ENCODE data around the gene MACC1.
"Not testable (repeated sequence)": the region's sequence is repeated elsewhere in the genome, so short reads cannot be mapped to it uniquely, and the experiment has no call there.

The MACC1 gene

DNA sequence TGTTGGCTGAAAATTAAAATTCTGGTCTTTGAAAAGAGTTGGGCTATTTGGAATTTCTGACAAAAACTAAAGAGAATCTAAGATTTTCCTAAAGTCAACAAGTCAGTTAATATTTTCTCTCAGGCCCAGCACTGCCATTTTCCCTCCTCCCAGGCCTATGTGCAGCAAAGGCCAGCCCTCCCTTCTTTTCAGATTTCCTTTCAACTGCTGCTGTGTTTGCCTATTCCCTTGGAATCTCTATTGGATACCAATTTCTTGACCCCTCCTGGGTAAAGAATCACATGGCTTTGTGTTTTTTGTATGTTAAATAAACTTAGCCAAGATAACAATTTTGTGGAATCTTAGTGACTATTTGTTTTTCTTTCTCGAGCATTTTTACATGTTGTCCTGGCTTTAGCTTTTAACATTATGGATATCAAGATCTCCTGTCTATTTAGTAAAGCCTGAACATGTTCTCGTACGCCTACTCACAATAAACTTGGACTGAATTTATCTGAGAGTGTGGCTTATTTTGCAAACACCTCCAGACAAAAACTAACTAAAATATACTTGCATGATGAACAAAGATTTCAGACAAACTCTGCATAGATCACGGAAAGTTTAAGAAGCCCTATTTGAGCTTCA is 19.9 kb downstream of the MACC1 start:
- no peak for DNase-seq (ENCODE audit: low read depth in 1 of 2, low spot score in 1 of 2)
- in situ Hi-C loops (cut with HindIII; ENCODE audit: low pct_unique_long_range_greater_than_20kb, low sequenced_read_pairs) = no loop called here

DNA sequence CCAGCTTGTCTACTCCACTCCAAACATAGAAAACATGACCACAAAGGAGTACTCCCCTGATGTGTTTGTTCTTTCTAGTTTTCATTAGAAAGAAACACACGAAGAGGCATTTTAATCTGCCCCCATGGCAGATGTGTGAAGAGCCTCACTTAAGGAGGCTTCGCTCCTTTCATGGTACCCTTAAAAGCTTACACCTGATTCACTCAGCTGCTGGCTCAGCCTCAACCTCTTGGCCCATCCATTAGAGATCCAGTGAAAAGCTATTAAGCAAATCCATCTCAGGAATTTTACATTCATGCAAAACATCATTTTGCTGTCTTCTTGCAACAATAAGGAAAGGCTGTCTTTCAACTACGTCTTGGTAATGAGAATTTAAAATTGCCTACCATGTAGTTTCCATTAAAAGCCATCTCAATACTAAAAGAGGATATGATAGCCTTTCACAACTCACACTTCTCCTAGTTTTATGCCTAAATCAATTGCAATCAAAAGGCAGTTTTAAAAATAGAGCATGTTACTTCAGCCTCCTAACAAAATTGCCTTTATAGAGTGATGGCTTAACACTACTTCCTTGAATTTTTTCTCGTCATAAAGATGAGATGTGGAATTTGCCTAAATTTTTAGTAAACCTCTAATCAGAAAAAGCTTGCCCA is 22.7 kb downstream of the MACC1 start:
- no peak for TF ChIP-seq JUND (IDR thresholded peaks at IDR 0.05; ENCODE audit: low read depth)
- in situ Hi-C loops (cut with HindIII; ENCODE audit: low pct_unique_long_range_greater_than_20kb, low sequenced_read_pairs) = no loop called here
- DNase-seq (ENCODE audit: low read depth in 1 of 2, low spot score in 1 of 2) = no peak

More for the DNA sequence above, 19.9 kb downstream of the MACC1 start:
- TF ChIP-seq JUND (IDR thresholded peaks at IDR 0.05; ENCODE audit: low read depth) = no peak

DNA sequence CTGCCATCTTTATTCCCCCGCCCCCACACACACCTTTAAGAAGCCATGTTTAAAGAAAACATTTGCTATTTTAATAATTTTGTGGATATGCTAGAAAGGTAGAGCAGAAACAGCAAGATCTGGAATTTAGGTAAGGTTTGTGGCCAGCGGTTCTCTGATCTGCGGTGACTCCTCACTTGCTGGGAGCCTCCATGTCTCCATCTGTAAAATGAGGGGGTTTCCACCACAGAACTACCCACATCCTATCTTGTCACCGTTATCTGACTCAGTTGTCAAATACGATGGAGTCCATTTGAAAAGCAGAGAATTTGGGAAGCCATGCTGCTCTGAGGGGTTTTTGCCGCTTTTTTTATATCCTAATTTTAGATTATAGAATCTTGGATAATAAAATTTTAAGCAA is 23.3 kb downstream of the MACC1 start:
- TF ChIP-seq JUND (IDR thresholded peaks at IDR 0.05; ENCODE audit: low read depth) = no peak
- no peak for DNase-seq (ENCODE audit: low read depth in 1 of 2, low spot score in 1 of 2)
- in situ Hi-C loops (cut with HindIII; ENCODE audit: low pct_unique_long_range_greater_than_20kb, low sequenced_read_pairs) = no loop called here

DNA sequence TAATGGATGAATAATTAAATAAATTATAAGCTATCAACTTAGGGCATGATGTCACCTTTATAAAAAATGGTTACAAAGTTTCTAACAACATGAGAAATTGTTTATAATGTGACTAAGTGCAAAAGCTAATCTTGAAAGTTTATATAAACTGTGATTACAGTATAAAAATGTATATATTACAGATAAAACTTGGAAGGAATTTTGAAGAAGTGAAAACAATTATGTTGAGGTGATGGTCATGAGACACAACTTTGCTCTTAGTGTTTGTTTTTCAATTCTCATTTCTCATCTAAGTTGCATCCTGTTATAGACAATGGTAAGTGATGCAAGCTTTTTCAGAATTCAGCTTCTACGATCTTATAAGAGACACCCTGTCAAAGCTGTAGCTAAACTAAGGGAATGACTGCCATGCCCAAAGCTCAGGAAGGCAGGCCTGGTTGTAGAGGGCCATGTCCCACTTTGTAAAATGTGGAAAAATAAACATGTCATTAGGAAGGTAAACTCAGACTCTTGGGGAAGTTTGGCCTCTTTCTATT is 23.9 kb downstream of the MACC1 start:
- in situ Hi-C loops (cut with HindIII; ENCODE audit: low pct_unique_long_range_greater_than_20kb, low sequenced_read_pairs) = no loop called here

DNA sequence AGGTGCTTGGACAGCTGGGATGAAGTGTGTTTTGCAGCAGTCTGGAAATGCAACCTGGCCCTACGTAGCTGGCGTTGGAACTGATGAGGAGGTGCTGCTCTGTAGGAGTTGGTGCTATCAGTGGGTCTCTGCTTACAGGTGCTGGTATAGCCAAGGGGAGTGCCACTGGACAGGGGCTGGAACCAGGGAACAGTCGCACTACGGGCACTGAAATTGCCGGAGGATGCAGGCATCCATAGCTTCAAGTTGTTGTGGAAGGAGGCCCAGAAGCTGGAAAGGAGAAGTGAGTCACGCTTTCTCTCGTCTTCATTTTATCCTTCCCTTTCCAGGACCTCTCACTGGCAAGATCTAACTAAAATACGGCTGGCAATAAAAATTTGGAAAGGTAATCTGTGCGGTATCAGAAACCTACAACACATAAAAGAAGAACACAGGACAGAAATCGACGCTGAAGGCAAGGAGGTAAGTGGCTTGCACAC is 25.8 kb downstream of the MACC1 start:
- no peak for TF ChIP-seq JUND (IDR thresholded peaks at IDR 0.05; ENCODE audit: low read depth)
- in situ Hi-C loops (cut with HindIII; ENCODE audit: low pct_unique_long_range_greater_than_20kb, low sequenced_read_pairs) = no loop called here
- DNase-seq (ENCODE audit: low read depth in 1 of 2, low spot score in 1 of 2) = no peak

More for the DNA sequence above, 23.9 kb downstream of the MACC1 start:
- TF ChIP-seq JUND (IDR thresholded peaks at IDR 0.05; ENCODE audit: low read depth) = no peak
- DNase-seq (ENCODE audit: low read depth in 1 of 2, low spot score in 1 of 2) = no peak

DNA sequence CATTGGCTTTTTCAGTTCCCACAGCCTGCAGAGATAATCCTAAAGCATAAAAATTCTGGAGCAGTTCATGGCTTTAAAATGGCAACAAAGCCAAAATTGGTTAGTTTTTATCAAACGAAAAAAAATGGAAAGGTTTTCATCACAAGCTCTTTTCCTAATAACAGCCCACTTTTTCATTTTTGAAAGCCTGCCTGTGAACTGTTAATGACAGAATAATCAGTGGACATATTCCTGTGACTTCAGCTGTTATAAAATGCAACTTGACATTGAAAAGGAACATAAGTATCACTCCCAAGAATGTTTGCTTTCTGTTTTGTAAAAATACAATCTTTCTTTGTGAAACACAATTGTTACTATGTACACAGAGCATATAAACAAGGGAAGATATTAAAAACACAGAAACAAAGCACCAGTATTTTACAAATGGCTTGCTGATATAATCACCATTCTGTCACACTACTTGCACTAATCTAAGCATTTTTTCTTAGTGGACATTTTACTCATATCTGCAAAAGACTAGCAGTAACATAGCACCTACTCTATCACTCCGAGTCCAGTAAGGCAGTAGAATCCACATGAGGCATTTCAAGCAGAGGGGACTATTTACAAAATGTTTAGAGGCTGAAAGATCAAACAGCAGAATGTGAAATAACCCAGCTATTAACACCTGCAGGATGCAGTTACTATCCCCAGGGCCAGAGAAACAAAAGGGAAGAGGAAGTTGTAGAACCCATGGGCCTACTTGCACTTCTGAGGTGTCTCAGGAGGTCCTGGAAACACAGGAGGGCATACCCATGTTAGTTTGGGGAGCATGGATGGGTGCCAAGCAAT is 26.4 kb downstream of the MACC1 start:
- in situ Hi-C loops (cut with HindIII; ENCODE audit: low pct_unique_long_range_greater_than_20kb, low sequenced_read_pairs) = no loop called here
- no peak for DNase-seq (ENCODE audit: low read depth in 1 of 2, low spot score in 1 of 2)
- TF ChIP-seq JUND (IDR thresholded peaks at IDR 0.05; ENCODE audit: low read depth) = no peak

DNA sequence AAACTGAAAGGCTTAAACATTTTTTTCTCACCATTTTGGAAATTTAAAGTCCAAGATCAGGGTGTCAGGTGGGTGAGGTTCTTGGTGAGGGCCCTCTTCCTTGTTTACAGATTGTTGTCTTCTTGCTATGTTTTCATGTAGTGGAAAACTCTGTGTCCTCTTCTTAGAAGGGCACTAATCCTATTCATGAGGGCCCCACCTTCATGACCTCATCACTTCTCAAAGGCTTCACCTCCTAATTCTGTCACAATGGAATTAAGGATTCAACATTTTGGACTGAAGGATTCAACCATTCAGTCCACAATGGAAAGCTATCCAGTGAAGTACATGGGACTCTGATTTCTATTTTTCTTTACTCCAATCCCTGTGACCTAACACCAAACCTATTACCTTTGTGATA is 27.3 kb downstream of the MACC1 start:
- TF ChIP-seq JUND (IDR thresholded peaks at IDR 0.05; ENCODE audit: low read depth) = no peak
- in situ Hi-C loops (cut with HindIII; ENCODE audit: low pct_unique_long_range_greater_than_20kb, low sequenced_read_pairs) = no loop called here
- DNase-seq (ENCODE audit: low read depth in 1 of 2, low spot score in 1 of 2) = no peak

DNA sequence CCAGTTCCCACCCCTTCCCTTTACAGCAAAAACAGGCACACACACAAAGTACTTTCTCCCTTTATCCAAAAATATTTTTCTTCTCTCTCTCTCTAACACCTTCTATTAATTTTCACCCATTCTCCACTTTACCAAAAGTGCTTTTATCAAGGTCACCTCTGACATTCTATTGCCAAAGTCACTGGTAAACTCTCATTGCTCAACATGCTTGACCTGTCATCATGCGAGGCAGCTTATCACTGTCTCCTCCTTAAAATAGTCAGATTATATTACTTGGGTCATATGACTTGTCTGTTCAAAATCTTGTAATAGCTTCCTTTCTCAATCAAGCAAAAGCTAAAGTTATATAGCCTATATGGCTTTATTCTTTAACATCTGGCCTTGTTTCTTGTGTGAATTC is 28.6 kb downstream of the MACC1 start:
- no peak for TF ChIP-seq JUND (IDR thresholded peaks at IDR 0.05; ENCODE audit: low read depth)
- in situ Hi-C loops (cut with HindIII; ENCODE audit: low pct_unique_long_range_greater_than_20kb, low sequenced_read_pairs) = no loop called here
- no peak for DNase-seq (ENCODE audit: low read depth in 1 of 2, low spot score in 1 of 2)

DNA sequence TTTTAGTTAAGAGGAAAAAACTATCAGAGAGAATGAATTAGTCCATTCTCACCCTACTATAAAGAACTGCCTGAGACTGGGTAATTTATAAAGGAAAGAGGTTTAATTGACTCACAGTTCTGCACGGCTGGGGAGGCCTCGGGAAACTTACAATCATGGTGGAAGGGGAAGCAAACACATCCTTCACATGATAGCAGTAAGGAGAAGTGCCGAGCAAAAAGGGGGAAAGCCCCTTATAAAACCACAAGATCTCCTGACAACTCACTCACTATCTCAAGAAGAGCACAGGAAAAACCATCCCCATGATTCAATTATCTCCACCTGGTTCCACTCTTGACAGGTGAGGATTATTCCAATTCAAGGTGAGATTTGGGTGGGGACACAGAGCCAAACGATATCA is 29.3 kb downstream of the MACC1 start:
- DNase-seq (ENCODE audit: low read depth in 1 of 2, low spot score in 1 of 2); in situ Hi-C loops (cut with HindIII; ENCODE audit: low pct_unique_long_range_greater_than_20kb, low sequenced_read_pairs): not testable (repeated sequence)

DNA sequence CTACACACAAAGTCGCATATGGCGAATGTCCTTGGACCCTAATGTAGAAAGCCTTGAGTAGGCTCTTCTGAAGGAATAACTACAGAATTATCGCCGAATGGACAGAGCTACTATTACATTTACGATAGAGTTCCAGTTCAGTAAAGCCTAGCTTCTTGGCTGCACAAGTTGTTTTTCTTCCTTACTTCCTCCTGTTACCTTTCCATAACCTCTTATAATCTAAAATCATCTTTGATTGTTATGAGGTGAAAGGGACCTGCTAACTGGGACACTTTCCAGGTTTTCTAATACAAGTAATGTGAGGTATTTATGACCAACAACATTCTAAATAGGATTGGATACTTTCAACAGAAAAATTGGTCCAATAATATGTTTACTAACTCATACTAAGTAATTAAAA is 31.2 kb downstream of the MACC1 start:
- peak; percentile 16 to 51 for DNase-seq (ENCODE audit: low read depth in 1 of 2, low spot score in 1 of 2)
- TF ChIP-seq JUND (IDR thresholded peaks at IDR 0.05; ENCODE audit: low read depth) = no peak
- in situ Hi-C loops (cut with HindIII; ENCODE audit: low pct_unique_long_range_greater_than_20kb, low sequenced_read_pairs) = no loop called here

DNA sequence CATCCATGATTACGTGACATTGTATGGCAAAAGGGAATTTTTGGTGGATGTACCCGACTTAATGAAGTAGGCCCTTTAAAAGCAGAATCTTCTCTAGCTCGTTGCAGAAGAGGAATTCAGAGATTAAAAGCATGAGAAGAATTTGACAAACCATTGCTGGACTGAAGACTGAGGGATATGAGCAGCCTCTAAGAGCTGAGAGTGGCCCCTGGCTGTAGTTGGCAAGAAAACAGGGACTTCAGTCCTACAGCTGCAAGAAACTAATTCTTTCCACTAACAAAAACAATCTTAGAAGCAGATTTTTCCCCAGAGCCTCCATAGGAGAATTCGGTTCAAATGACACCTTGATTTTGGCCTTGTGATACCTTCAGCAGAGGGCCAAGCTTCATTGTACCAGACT is 34.1 kb downstream of the MACC1 start:
- no peak for DNase-seq (ENCODE audit: low read depth in 1 of 2, low spot score in 1 of 2)
- no peak for TF ChIP-seq JUND (IDR thresholded peaks at IDR 0.05; ENCODE audit: low read depth)
- in situ Hi-C loops (cut with HindIII; ENCODE audit: low pct_unique_long_range_greater_than_20kb, low sequenced_read_pairs) = no loop called here

DNA sequence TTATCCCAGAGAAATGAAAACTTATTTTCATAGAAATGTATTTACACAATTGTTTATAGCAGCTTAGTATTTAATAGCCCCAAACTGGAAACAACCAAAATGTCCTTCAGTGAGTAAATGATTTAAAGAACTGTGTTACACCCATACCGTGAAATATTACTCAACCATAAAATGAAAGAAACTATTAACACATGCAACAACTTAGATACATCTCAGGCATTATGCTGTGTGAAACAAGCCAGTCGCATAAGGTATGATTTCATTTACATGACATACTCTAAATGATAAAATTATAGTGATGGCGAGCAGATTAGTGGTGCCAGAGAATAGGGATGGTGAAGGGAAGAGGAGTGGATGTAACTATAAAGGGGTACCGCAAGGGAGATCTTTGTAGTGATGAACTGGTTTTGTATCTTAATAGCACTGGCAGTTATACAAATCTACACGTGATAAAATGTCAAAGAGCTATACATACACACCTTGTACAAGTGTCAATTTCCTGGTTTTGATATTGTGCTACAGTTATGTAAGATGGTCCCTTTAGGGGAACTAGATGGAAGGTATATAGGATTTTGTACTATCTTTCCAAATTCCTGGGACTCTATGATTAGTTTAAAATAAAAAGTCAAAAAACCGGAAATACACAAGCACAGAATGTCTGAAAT is 40.5 kb downstream of the MACC1 start:
- DNase-seq (ENCODE audit: low read depth in 1 of 2, low spot score in 1 of 2) = no peak
- in situ Hi-C loops (cut with HindIII; ENCODE audit: low pct_unique_long_range_greater_than_20kb, low sequenced_read_pairs) = no loop called here
- no peak for TF ChIP-seq JUND (IDR thresholded peaks at IDR 0.05; ENCODE audit: low read depth)
